Peyer's patch (tissue), 4 donors: ENCODE measurements around the gene TBC1D17. TPM values are rescaled to one million over a fixed set of nuclear protein-coding genes. Genes with fewer than 3 reads are reported as not detected.
"Not testable (repeated sequence)": the region's sequence is repeated elsewhere in the genome, so short reads cannot be mapped to it uniquely, and the experiment has no call there.

ENCODE experiments used
- DNase-seq, 3 donors: peaks; one replicate each; pipeline ENCODE4 v3.0.0-alpha.2; 2017 to 2019
- H3K27ac ChIP-seq, 4 donors: fragments of 200-600 bp; sonication (generic); one replicate each; pipeline ENCODE4 v1.5.1; 2016 to 2019
- H3K27me3 ChIP-seq, 2 donors: fragments of 200-600 bp; sonication (generic); one replicate each; pipeline ENCODE4 v1.5.1; 2019
- H3K36me3 ChIP-seq, 3 donors: fragments of 200-600 bp; sonication (generic); one replicate each; pipeline ENCODE4 v1.5.1; 2016 to 2019
- H3K4me1 ChIP-seq, 4 donors: fragments of 200-600 bp; sonication (generic); one replicate each; pipeline ENCODE4 v1.5.1; 2016 to 2019
- H3K4me3 ChIP-seq, 4 donors: fragments of 200-600 bp; sonication (generic); 1 replicate in 3 of 4; 2 replicates in 1 of 4; pipeline ENCODE4 v1.5.1; 2016 to 2019; ENCODE audit warnings: mild to moderate bottlenecking in 1 of 4
- H3K9me3 ChIP-seq, 4 donors: fragments of 200-600 bp; sonication (generic); one replicate each; pipeline ENCODE4 v1.5.1; 2016 to 2019; ENCODE audit warnings: mild to moderate bottlenecking in 1 of 4
- CTCF ChIP-seq, 6 experiments: fragments of 450-650 bp in 4 of 6; fragments of 200-600 bp in 2 of 6; sonication (generic) in 1 of 6; IDR thresholded peaks; one replicate each; pipeline ENCODE4 v1.5.1; 2017 to 2019; ENCODE audit warnings: antibody characterized with exemption in 6 of 6, mild to moderate bottlenecking in 3 of 6, moderate library complexity in 1 of 6
- POLR2A ChIP-seq, 2 donors: fragments of 450-650 bp; IDR thresholded peaks; one replicate each; pipeline ENCODE4 v1.5.1; 2017; ENCODE audit warnings: antibody characterized with exemption in 2 of 2, mild to moderate bottlenecking in 2 of 2, moderate library complexity in 2 of 2
- total RNA-seq, 4 donors: library from RNA; depleted of rRNA; stranded (reverse); fragments of >200 nt; gene quantifications; one replicate each; pipeline ENCODE4 v1.1.0, GENCODE V29; 2016

The TBC1D17 gene
- total RNA-seq, 4 donors from 2014 or later: 22.8 to 83.3 (median 62.1) TPM

GRCh38 chr19:49924004-49924880, 46.7 kb downstream of the TBC1D17 start:
- no peak for TF ChIP-seq POLR2A (IDR thresholded peaks at IDR 0.05)
- TF ChIP-seq CTCF (IDR thresholded peaks at IDR 0.05): no peak
- peaks cover 0 to 40% (median 0%) of the 10 kb centered on the region in 3 donors for H3K36me3 ChIP-seq
- H3K4me3 ChIP-seq: no peak overlapping the region
- no peaks in the 10 kb centered on the region for H3K27me3 ChIP-seq
- no peaks in the 10 kb centered on the region for H3K9me3 ChIP-seq
- peaks cover 0 to 20% (median 6%) of the 10 kb centered on the region in 4 donors for H3K4me1 ChIP-seq
- peak overlapping the region in 1 of 4 donors; percentile 7 for H3K27ac ChIP-seq
- DNase-seq: no peak

- not testable (repeated sequence) for H3K27me3 ChIP-seq, H3K9me3 ChIP-seq, DNase-seq, H3K27ac ChIP-seq, H3K4me3 ChIP-seq
- Histone ChIP-seq H3K36me3 (peaks cover 0 to 40% (median 0%) of the 10 kb centered on the region in 3 donors), H3K4me1 (peaks cover 0 to 20% (median 6%) of the 10 kb centered on the region in 4 donors)
Measured at GRCh38 chr19:49924881-49925210, 47.3 kb downstream of the TBC1D17 start.

GRCh38 chr19:49925486-49925885, 48.0 kb downstream of the TBC1D17 start:
- Histone ChIP-seq H3K36me3 (peaks cover 0 to 38% (median 0%) of the 10 kb centered on the region in 3 donors), H3K9me3 (no peaks in the 10 kb centered on the region), H3K4me3 (no peak overlapping the region), H3K27me3 (no peaks in the 10 kb centered on the region), H3K4me1 (peaks cover 0 to 26% (median 8%) of the 10 kb centered on the region in 4 donors), H3K27ac (no peak overlapping the region)
- DNase-seq: no peak
- TF ChIP-seq CTCF (IDR thresholded peaks at IDR 0.05) (no peak), POLR2A (IDR thresholded peaks at IDR 0.05) (no peak)

GRCh38 chr19:49926515-49926914, 49.0 kb downstream of the TBC1D17 start:
- peaks cover 0 to 30% (median 0%) of the 10 kb centered on the region in 3 donors for H3K36me3 ChIP-seq
- no peak for DNase-seq
- H3K9me3 ChIP-seq: no peaks in the 10 kb centered on the region

GRCh38 chr19:49927526-49928264, 50.2 kb downstream of the TBC1D17 start:
- Histone ChIP-seq H3K9me3 (no peaks in the 10 kb centered on the region), H3K27me3 (no peaks in the 10 kb centered on the region), H3K27ac (peak overlapping the region in 2 of 4 donors; percentile 92), H3K4me3 (peak overlapping the region in 2 of 4 donors; percentile 6 to 93), H3K36me3 (peaks cover 0 to 27% (median 0%) of the 10 kb centered on the region in 3 donors), H3K4me1 (peaks cover 0 to 28% (median 7%) of the 10 kb centered on the region in 4 donors)
- TF ChIP-seq POLR2A (IDR thresholded peaks at IDR 0.05) (no peak), CTCF (IDR thresholded peaks at IDR 0.05) (no peak)
- no peak for DNase-seq

More at GRCh38 chr19:49926515-49926914, 49.0 kb downstream of the TBC1D17 start:
- H3K27me3 ChIP-seq: no peaks in the 10 kb centered on the region
- H3K27ac ChIP-seq: no peak overlapping the region
- TF ChIP-seq POLR2A (IDR thresholded peaks at IDR 0.05) (no peak), CTCF (IDR thresholded peaks at IDR 0.05) (no peak)
- H3K4me3 ChIP-seq: no peak overlapping the region
- H3K4me1 ChIP-seq: peaks cover 0 to 28% (median 8%) of the 10 kb centered on the region in 4 donors
